ENCODE data around the gene CRABP2.

The CRABP2 gene

DNA sequence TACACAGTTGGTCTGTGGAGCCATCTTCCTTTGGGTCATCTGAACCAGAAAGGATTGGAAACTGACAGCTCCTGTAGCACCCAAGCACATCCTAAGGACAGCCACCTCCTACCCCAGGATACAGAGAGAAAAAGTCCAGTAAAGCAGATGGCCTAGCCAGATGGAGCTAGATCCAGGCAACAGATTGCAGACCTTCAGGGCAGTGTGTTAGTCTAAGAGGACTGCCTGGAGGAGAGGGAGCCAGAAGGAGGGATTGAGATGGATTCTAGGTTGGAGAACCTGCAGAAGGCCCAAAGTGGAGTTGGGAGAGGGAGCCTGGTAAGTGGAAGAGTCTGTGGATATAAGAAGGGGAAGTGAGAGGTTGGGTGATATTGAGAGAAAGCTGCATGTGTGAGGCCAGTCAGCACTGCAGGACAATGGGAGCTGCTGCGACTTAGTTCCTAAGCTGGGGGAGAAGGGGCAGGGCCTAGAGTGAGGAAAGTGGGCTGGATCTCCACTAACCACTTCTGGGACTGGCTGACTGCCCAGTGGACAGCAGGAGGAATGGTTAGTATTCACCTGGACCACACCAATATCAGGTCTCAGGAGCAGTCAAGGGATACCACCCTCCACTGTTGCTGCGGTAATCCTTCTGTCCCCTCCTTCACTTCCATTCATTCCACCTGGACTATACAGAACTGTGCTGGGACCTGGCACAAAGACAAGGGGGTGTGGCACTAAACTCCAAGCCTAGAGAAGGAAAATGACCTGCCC, 50.1 kb downstream of the CRABP2 start:
- DNase-seq = no peak

- DNase-seq = no peak
These were observed 50.7 kb downstream of the CRABP2 start for GRCh38 chr1:156654700-156655099.

- no peak for DNase-seq
These were observed 52.4 kb downstream of the CRABP2 start for GRCh38 chr1:156652992-156653355.

DNA sequence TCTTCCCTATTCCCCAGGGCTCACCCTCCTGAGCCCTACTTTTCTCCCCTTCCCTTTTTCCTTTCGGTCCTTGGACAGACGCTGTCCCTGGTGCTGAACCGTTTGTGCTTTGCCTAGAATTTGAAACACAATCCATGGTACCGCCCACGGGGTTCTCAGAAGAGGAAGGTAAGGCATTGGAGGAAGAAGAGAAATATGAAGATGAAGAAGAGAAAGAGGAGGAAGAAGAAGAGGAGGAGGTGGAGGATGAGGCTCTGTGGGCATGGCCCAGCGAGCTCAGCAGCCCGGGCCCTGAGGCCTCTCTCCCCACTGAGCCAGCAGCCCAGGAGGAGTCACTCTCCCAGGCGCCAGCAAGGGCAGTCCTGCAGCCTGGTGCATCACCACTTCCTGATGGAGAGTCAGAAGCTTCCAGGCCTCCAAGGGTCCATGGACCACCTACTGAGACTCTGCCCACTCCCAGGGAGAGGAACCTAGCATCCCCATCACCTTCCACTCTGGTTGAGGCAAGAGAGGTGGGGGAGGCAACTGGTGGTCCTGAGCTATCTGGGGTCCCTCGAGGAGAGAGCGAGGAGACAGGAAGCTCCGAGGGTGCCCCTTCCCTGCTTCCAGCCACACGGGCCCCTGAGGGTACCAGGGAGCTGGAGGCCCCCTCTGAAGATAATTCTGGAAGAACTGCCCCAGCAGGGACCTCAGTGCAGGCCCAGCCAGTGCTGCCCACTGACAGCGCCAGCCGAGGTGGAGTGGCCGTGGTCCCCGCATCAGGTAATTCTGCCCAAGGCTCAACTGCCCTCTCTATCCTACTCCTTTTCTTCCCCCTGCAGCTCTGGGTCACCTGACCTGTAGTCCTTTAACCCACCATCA, 53.0 kb downstream of the CRABP2 start:
- peak; percentile 72 to 88 (median 83) for DNase-seq

Measured in suppressor macrophage (primary cell).